Activated gamma-delta T cell treated with Interleukin-2 at 50 U/mL for 16 hours (primary cell): Measurements from ENCODE around the gene VIPR2.
"Not testable (repeated sequence)": the region's sequence is repeated elsewhere in the genome, so short reads cannot be mapped to it uniquely, and the experiment has no call there.

Experiments used
- DNase-seq: peaks from one replicate; pipeline ENCODE4 v3.0.0-alpha.2; 2020

VIPR2 gene

GRCh38 chr7:159005618-159006017 is 139.0 kb downstream of the VIPR2 start:
- no peak for DNase-seq

GRCh38 chr7:159004411-159004810 is 140.3 kb downstream of the VIPR2 start:
- no peak for DNase-seq

GRCh38 chr7:159001811-159002210 is 142.9 kb downstream of the VIPR2 start:
- DNase-seq, result no peak

GRCh38 chr7:159000859-159001435 is 143.7 kb downstream of the VIPR2 start:
- no peak for DNase-seq

GRCh38 chr7:159000070-159000469 is 144.6 kb downstream of the VIPR2 start:
- DNase-seq, result no peak

DNA sequence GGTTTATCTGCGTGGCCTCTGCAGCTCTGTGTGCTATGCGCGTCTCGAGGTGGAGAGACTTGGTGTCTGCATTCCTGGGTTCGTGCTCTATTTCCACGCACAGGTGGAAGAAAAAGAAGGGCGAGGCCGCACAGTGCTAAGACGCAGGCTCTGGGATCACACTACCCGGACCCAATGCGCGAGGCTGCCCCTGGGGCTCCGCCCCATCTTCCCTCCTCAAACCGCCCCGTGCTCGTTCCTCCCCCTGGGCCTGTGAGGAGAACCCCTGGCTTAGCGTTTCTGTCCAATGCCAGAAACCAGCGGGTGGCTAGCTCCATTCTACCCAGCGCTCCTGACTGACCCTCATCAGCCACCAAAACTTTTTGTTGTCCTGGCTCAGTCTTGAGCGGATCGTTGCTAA is 145.2 kb downstream of the VIPR2 start:
- no peak for DNase-seq

- not testable (repeated sequence) for DNase-seq
Measured at GRCh38 chr7:158998261-158998660, 146.4 kb downstream of the VIPR2 start.

GRCh38 chr7:158997471-158997870 is 147.2 kb downstream of the VIPR2 start:
- DNase-seq, result no peak

DNA sequence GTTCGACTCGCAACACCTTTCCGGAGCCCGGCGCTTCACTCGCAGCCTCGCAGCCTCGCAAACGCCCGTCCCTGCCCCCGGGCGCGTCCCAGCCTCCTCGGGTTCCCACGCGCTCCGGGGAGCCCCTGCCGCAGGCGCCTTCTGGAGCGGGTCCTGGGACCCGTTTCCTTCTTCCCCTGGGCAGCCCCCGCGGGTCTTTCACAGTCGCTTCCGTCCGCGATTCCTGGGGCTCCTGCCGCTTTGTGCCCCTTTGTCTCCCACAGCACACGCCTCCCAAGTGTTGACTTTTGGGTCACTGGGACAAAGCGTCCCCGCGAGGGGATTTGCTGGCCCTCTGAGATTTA is 147.6 kb downstream of the VIPR2 start:
- DNase-seq, result no peak

DNA sequence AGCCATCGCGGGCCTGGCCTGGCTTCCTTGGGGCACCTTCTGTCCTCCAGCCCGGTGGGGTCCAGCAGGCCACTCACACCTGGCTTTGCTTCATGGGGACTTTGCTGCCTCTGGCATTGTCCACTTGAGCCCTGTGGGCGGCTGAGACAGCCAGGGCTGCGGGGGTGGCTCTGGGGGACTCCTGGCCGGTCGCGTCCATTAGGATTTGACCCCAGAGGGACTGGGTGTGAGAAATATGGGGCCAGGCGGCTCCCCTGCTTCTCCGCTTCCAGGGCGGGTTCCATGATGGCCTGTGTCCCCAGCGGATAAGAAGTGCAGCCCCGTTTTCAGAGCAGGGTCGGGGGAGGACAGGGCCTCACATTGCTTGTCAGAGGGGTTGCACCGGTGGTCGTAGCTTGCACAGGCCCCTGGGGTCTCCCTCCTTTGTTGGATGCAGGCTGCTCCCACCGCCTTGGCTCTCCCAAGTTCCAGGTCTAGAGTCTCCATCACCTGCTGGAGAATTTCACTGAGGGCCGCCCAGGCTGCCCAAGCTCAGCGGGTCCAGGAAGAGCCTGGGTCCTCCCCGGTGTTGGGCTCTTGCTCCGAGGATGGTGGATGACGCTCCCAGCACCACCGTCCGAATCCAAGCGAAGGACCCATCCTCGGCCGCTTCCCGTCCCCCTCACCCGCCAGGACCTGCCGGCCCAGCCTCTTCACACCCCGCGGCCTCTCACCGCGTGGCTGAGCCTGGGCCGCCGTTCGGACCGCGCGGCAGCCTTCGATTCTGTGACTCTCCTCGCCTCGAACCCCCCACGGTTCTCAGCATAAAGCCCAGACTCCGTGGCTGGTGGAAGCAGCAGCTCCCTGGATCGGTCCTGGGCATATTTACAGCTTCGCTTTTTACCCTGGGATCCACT is 148.2 kb downstream of the VIPR2 start:
- DNase-seq, result no peak

GRCh38 chr7:158995514-158995913 is 149.2 kb downstream of the VIPR2 start:
- no peak for DNase-seq

- DNase-seq, result no peak
Measured at GRCh38 chr7:158994687-158995086, 150.0 kb downstream of the VIPR2 start.

DNA sequence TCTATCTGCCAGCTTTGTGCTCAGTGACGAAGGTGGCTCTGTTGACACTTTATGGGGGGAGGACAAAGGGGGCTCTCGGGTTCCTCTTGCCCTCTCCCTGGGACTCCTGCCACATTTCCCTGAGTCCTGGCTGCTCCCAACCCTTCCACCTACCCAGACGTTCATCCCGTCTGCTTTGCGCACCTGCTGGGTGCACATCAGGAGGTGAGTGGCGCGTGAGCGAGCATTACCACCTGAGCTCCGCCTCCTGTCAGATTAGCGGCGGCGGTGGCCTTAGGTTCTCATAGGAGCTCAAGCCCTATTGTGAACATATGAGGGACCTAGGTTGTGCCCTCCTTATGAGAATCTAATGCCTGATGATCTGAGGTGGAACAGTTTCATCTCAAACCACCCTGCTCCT is 151.1 kb downstream of the VIPR2 start:
- no peak for DNase-seq

GRCh38 chr7:158992759-158993158 is 151.9 kb downstream of the VIPR2 start:
- no peak for DNase-seq

- no peak for DNase-seq
Measured at GRCh38 chr7:158991824-158992621, 152.6 kb downstream of the VIPR2 start.

DNA sequence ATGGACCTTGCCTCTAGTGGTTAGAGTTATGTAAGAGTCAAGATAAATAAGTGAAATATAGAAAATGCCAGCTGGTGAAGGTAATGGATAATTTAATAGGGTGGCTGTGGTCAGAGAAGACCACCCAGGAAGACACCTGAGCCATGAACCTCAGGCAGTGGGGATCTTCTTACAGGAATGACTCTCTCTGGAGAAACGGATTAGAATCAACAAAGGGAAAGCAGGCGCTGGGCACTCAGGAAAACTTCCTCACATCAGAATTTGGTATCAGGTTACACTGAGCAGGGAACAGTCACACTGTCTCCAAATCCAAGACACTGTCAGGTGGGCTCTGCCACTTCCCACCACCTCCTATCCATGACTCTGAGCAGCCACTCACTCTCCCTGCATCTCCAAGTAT is 155.7 kb downstream of the VIPR2 start:
- DNase-seq, result no peak

GRCh38 chr7:158988302-158988862 is 156.3 kb downstream of the VIPR2 start:
- DNase-seq, result no peak

DNA sequence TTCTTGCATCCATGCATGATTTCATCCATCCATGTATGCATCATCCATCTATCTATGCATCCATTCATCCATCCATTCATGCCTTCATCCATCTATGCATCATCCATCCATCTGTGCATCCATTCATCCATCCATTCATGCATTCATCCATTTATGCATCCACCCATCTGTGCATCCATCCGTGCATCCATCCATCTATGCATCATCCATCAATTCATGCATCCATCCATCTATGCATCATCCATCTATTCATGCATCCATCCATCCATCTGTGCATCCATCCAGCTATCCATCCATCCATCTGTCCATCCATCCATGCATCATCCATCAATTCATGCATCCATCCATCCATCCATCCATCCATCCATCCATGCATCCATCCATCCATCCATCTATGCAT is 157.0 kb downstream of the VIPR2 start:
- no peak for DNase-seq

DNA sequence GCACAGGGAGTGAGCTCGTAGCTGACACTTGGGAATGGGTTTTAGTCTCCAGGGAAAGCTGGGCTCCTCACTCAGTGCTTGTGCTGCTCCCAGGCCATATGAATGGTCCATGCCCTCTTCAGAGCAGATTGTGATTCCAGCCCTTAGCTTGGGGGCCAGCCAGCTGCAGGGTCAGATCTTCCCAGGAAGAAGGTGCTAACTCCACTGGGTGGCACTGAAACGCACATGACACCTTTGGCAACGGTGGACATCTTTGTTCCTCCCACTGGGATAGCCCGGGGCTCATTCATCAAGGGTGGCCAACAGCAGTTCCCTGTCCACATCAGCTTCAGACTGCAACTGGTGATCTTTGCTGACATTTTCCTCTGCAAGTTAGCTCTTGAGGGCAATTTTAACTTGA is 159.1 kb downstream of the VIPR2 start:
- DNase-seq, result no peak

GRCh38 chr7:158984007-158984406 is 160.7 kb downstream of the VIPR2 start:
- not testable (repeated sequence) for DNase-seq

DNA sequence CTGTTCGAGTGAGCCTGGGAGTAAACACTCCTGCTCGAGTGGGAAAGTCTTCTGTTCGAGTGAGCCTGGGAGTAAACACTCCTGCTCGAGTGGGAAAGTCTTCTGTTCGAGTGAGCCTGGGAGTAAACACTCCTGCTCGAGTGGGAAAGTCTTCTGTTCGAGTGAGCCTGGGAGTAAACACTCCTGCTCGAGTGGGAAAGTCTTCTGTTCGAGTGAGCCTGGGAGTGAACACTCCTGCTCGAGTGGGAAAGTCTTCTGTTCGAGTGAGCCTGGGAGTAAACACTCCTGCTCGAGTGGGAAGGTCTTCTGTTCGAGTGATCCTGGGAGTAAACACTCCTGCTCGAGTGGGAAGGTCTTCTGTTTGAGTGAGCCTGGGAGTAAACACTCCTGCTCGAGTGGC is 162.6 kb downstream of the VIPR2 start:
- not testable (repeated sequence) for DNase-seq

GRCh38 chr7:158979635-158980351 is 164.9 kb downstream of the VIPR2 start:
- no peak for DNase-seq

- DNase-seq, result no peak
Measured at GRCh38 chr7:158979023-158979529, 165.6 kb downstream of the VIPR2 start.
